Stimulated activated CD8-positive, alpha-beta memory T cell treated with anti-CD3 and anti-CD28 coated beads, Interleukin-4, amount 100 ng/mL, for 48 hours (primary cell): Measurements from ENCODE around the gene PTPRN2.
"Not testable (repeated sequence)": the region's sequence is repeated elsewhere in the genome, so short reads cannot be mapped to it uniquely, and the experiment has no call there.

Experiments used
- DNase-seq: peaks from one replicate; pipeline ENCODE4 v3.0.0-alpha.2; 2020

The PTPRN2 gene

GRCh38 chr7:158259671-158260418, 327.8 kb downstream of the PTPRN2 start:
- DNase-seq = no peak

GRCh38 chr7:158259141-158259540, 328.5 kb downstream of the PTPRN2 start:
- DNase-seq = no peak

- no peak for DNase-seq
Observed at GRCh38 chr7:158258411-158259130, 329.1 kb downstream of the PTPRN2 start.

GRCh38 chr7:158257516-158258410, 329.9 kb downstream of the PTPRN2 start:
- DNase-seq = no peak

GRCh38 chr7:158257001-158257400, 330.6 kb downstream of the PTPRN2 start:
- no peak for DNase-seq

- DNase-seq = no peak
Observed at GRCh38 chr7:158256091-158256816, 331.4 kb downstream of the PTPRN2 start.

GRCh38 chr7:158255558-158255957, 332.1 kb downstream of the PTPRN2 start:
- no peak for DNase-seq

GRCh38 chr7:158255156-158255555, 332.5 kb downstream of the PTPRN2 start:
- no peak for DNase-seq

GRCh38 chr7:158253670-158254045, 334.0 kb downstream of the PTPRN2 start:
- not testable (repeated sequence) for DNase-seq

GRCh38 chr7:158252837-158253669, 334.6 kb downstream of the PTPRN2 start:
- DNase-seq = no peak

GRCh38 chr7:158252081-158252836, 335.4 kb downstream of the PTPRN2 start:
- no peak for DNase-seq

GRCh38 chr7:158251061-158251965, 336.3 kb downstream of the PTPRN2 start:
- DNase-seq = no peak

GRCh38 chr7:158249692-158250091, 337.9 kb downstream of the PTPRN2 start:
- DNase-seq = no peak

GRCh38 chr7:158248816-158249215, 338.8 kb downstream of the PTPRN2 start:
- no peak for DNase-seq

GRCh38 chr7:158247758-158248487, 339.7 kb downstream of the PTPRN2 start:
- DNase-seq = no peak

- no peak for DNase-seq
Observed at GRCh38 chr7:158246960-158247673, 340.5 kb downstream of the PTPRN2 start.

GRCh38 chr7:158246272-158246959, 341.2 kb downstream of the PTPRN2 start:
- DNase-seq = no peak

- no peak for DNase-seq
Observed at GRCh38 chr7:158245724-158246041, 341.9 kb downstream of the PTPRN2 start.
